ENCODE data around the gene CCDC137.

The CCDC137 gene

GRCh38 chr17:81650951-81651350 lies 15.6 kb upstream of the CCDC137 start:
- DNase-seq (ENCODE audit: low spot score): no peak

DNA sequence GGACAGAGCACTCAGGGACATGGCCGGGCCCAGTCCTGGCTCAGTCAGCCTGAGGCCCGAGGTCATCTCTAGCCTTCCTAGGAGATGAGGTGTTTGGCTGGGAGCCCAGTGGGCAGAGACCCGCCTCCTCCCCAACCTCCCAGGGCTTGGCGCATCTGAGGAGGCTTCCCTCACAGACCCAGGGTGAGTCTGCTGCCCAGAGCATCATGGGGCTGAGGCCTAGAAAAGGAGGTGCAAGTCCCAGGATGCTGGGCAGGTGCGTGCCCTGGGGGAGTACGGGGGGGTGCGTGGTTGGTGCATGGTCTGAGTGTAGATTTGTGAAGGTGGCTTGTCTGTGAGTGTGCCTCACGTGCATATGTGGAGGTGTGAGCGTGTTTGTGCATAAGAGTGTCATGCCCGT lies 14.8 kb upstream of the CCDC137 start:
- peak; percentile 20 for DNase-seq (ENCODE audit: low spot score)

DNA sequence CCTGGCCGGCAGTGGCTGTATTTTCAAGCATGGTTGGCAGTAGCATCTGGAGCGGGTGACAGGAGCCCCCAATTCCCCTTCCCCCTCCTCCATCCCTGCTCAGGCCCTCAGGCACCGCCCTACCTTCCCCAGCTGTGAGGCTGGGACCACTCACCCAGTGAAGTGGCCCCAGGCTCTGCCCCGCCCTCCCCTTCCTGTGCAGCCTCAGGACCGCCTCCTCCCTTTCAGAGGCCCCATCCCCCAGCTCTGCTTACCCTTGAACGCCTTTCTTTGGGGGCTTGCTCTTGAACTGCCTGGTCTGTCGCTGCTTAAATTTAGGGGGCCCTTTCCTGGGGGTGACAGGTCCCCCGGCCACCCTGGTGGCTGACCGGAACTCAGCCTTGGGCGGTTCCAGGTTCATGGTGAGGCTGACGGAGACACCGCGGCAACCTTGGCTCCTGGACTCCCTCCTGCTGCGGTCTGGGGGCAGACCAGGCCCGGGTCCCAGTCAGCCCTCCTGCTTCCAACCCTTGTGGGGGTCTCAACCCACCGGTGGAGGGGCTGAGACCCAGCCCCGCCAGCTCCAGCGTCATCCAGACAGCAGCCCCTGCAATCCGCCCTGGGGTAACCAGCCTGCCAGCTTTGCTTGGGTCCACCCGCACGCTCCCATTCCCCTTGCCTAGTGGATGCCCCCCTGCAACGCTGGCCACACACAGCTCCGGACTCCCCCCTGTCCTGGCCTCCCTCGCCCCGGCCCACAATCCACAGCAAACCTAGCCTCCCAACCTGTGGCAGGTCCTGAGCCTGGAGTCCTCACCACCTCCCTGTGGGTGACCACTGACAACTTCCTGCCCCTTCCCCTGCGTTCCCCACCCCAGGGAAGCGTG lies 13.4 kb upstream of the CCDC137 start:
- DNase-seq (ENCODE audit: low spot score): no peak

DNA sequence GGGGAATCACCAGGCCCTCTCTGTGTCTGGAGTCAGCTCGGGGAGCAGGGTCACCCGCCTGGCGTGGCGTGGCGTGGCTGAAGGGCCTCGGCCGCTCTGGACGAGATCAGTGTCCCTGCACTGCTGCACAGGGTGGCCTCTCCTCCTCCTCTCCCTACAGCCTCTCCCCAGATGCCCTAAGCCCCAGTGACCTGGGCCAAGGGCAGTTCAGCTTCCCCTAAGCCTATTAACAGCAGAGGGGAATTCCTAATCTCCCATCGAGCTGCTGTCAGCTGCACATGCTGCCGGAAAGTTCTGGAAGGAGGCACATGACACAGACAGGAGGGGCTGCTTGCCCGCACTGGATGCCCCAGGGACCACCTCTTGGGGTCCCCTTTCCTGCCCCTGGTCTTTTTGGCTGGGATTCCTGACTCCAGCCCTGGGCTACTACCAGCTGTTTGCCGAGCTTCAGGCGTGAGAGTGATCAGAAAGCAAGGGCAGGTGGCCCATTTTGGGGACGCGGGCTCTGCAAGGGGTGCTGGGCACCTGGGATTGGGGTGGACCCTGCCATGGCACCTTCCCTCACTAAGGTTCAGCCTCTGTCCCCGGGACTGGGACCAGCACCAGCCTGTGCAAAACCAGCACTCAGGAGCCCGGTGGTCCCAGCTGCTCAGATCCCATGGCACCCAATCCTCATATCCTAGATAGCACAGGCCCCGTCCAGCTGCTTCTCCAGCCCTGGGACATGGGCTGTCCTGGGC lies 11.0 kb upstream of the CCDC137 start:
- no peak for DNase-seq (ENCODE audit: low spot score)

- no peak for DNase-seq (ENCODE audit: low spot score)
Observed at GRCh38 chr17:81656118-81656743, 10.3 kb upstream of the CCDC137 start, which contains the start of gene PDE6G. TSS of gene PDE6G (minus strand) at chr17:81656542. CDS start at chr17:81653305, 3,237 bp downstream.

- no peak for DNase-seq (ENCODE audit: low spot score)
Observed at GRCh38 chr17:81656835-81657234, 9.7 kb upstream of the CCDC137 start.

DNA sequence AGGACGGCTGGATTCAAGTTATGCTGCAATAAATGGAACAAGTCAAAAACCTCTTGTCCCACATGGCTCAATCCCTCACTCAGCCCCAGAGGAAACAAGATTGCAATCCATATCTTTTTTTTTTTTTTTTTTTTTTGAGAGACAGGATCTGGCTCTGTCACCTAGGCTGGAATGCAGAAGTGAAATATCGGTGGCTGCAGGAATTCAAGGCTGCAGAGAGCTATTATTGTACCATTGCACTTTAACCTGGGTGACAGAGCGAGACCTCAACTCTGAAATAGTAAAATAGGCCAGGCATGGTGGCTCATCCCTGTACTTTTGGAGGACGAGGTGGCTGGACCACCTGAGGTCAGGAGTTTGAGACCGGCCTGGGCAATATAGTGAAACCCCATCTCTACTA lies 7.5 kb upstream of the CCDC137 start:
- no peak for DNase-seq (ENCODE audit: low spot score)

GRCh38 chr17:81660441-81660840 lies 6.1 kb upstream of the CCDC137 start:
- no peak for DNase-seq (ENCODE audit: low spot score)

DNA sequence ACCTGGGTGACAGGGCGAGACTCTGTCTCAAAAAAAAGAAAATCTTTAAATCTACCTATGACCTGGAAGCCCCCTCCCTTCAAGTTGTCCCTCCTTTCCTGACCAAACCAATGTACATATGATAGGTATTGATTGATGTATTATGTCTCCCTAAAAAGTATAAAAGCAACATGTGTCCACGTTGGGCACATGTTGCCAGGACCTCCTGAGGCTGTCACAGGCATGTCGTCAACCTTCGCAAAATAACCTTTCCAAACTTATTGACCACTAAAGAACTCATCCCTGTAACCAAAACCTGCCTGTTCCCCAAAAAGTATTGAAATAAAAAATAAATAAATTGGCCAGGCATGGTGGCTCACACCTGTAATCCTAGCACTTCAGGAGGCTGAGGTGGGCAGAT lies 4.5 kb upstream of the CCDC137 start:
- DNase-seq (ENCODE audit: low spot score): no peak

- DNase-seq (ENCODE audit: low spot score): no peak
Observed at GRCh38 chr17:81664051-81664470, 2.5 kb upstream of the CCDC137 start.

DNA sequence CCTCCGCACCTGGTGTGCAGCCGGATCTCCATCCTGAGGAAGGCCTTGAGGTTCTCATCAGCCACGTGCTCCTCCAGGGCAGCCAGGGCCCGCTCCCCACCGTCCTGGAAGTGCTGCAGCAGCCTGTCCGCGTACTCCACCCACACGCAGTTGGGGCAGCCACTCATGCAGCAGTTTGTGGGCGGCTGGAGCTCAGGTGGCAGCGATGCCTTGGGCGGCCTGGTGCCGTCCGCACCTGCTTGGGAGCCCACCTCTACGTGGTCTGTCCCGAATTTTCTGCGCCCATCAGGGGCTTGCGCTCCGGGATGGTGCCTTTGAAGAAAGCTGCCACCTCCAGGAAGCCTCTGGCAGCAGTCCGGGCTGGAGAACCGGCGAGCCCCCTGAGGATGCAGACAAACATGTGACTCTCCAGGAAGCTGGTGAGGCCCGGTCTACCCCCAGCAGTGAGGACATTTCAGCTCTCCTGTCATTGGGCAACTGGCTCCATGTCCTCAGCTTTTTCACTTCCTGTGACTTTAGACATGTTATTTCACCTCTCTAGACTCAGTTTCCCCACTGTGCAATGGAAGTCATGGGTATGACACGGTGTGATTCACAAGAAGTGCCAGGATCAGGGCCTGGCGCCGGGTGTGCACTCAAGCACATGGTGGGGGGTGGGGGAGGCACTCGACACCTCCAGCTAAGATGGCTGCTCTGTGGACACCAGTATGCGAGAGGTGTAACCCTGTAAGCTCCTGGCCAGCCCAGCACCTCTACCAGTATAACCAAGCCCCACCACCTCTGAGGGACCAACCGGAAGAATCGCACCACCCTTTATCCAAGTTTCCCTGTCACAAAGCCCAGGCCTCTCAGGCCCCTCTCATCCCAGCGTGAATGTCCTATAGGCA lies 1.1 kb upstream of the CCDC137 start:
- DNase-seq (ENCODE audit: low spot score): peak; percentile 59

DNA sequence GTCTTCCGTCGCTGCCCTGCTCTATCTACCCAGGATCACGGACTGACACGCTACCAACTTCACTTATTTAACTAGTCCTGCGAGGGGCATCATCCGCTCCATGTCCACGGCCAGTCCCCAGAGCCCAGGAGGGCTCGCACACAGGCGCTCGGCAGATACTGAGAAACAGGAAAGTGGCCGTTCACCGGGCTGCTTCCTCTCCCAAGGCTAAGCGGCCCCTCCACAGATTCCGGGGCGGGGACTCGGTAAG lies 520 bp upstream of the CCDC137 start:
- peak; percentile 41 for DNase-seq (ENCODE audit: low spot score)

DNA sequence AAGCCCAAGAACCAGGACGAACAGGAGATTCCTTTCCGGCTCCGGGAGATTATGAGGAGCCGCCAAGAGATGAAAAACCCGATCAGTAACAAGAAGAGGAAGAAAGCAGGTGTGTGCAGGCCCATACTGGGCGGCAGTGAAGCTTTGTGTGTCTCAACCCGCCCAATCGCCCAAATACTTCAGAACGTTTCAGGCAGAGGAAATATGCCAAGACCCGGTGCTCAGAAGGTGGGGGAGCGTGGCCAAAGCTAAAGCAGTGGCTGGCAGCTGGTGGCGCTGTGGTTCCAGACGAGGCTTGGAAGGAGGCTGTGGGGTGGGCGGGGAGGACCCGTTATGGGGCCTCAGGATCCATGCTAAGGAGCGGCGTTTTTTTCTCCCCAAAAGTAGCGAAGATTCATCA lies 1.2 kb downstream of the CCDC137 start:
- no peak for DNase-seq (ENCODE audit: low spot score)

DNA sequence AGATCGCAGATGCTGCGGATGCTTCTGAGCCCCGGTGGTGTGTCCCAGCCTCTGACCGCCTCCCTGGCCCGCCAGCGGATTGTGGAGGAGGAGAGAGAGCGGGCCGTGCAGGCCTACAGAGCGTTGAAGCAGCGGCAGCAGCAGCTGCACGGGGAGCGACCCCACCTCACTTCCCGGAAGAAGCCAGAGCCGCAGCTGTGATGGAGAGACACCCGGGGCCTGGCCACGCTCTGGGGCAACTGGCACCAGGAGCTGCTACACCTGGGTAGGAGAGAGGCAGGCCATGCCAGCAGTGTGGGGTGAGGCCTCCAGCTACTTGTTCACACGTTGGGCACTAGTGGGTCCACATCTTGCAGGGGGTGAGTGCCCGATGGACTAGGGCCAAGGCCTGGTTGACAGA lies 6.0 kb downstream of the CCDC137 start:
- no peak for DNase-seq (ENCODE audit: low spot score)

DNA sequence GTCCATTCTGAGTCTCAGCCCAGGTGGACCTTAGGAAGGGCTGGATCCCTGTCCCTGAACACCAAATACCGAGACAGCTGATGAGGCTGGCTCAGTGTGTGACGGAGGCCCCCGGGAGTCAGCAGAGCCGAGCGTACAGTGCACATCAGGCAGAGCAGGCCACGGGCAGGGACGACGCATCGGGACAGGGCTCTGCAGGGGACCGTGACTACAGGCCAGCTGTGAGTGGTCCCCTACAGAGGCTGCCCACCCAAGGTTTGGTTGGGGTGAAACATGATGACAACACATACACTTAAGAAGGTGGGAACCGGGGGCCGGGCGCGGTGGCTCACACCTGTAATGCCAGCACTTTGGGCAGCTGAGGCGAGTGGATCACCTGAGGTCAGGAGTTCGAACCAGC lies 6.4 kb downstream of the CCDC137 start:
- DNase-seq (ENCODE audit: low spot score): no peak

DNA sequence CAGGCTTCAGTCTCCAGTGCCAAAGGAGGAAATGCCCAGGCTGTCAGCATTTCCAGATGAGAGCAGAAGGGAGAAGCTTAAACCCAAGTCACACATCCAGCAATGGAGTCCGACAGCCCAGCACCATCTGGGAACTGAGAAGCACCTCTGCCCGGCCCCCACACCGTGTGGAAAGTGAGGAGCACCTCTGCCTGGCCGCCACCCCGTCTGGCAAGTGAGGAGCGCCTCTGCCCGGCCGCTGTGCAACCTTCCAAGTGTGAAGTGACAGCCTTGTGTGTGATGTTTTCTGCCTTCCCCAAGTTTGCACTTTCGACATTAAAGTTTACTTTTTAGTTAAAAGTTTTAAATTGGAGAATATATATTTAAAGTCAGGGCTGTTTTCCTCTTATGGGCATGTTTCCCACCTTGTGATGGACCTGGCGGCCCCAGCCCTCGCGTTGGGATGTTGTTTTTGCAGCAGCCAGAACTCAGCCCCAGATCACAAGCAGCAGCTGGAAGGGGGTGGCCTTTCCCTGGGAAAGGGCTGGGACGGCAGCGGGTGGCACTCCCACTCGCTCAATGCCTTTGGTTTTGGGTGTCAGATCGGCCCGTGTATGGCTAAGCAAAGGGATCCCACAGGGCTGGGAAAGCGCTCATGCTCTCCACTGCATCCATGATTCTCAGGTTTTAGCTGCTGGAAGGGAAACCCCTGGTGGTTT lies 7.2 kb downstream of the CCDC137 start:
- no peak for DNase-seq (ENCODE audit: low spot score)

DNA sequence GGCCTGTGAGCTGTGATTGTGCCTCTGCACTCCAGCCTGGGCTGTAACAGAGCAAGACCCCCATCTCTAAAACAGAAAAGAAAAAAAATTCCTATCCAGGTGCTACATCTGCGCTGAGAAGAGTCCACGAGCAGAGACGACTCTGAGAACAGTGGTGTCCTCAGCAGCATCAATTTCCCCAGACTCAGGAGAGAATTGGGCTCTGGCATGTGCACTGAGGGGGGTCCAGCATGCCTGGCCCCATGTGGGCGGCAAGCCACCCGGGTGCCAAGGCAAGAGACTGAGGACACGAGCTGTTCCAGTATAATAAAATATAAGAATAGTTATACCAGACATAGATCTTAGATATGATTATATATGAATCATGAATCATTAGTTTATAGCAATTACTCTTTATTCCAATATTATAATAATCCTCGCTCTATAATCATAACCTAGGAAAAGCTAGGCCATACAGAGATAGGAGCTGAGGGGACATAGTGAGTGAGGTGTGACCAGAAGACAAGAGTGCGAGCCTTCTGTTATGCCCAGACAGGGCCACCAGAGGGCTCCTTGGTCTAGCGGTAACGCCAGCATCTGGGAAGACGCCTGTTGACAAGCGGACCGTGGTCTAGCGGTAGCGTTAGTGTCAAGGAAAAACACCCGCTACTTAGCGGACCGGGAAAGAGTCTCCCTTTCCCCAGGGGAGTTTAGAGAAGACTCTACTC lies 9.1 kb downstream of the CCDC137 start:
- peak; percentile 16 for DNase-seq (ENCODE audit: low spot score)

- no peak for DNase-seq (ENCODE audit: low spot score)
Observed at GRCh38 chr17:81676906-81677305, 10.4 kb downstream of the CCDC137 start.

DNA sequence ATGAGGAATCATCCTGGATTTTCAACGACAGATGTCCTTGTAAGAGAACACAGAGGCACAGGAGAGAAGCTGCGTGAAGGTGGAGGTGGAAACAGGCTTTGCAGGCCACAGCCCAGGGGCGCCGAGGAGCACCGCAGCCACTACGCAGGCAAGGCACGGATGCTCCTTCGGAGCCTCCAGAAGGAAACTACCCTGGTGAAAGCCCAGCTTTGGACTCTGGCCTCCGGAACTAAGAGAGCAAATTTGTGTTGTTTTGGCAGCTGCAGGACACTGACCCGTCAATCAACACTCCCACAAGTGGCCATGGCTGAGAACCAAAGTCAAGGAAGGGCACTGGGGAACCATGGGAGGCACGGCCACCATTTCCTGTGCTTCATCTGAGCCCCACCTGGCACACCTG lies 13.6 kb downstream of the CCDC137 start:
- no peak for DNase-seq (ENCODE audit: low spot score)

GRCh38 chr17:81681672-81682071 lies 15.1 kb downstream of the CCDC137 start:
- no peak for DNase-seq (ENCODE audit: low spot score)
